Neural progenitor cell (in vitro differentiated cells): ENCODE data around the gene IRAK1. TPM values are rescaled to one million over a fixed set of nuclear protein-coding genes. Genes with fewer than 3 reads are reported as not detected.

Experiments used
- DNase-seq: peaks from one replicate; pipeline ENCODE4 v3.0.0-alpha.2; 2016; ENCODE audit warnings: low spot score
- H2AFZ ChIP-seq: fragments of 200-600 bp; sonication (generic); replicated peaks from 2 replicates; pipeline ENCODE4 v1.6.1; 2016; ENCODE audit warnings: antibody characterized with exemption
- H3F3A ChIP-seq: fragments of 200-600 bp; sonication (generic); 2 replicates; pipeline ENCODE4 v1.6.1; 2016; ENCODE audit warnings: antibody characterized with exemption, low read depth
- H3K27ac ChIP-seq: fragments of 200-600 bp; sonication (generic); 2 replicates; pipeline ENCODE4 v1.5.1; 2016; ENCODE audit warnings: mild to moderate bottlenecking
- H3K27me3 ChIP-seq: fragments of 200-600 bp; sonication (generic); 2 replicates; pipeline ENCODE4 v1.6.1; 2016; ENCODE audit warnings: mild to moderate bottlenecking, moderate library complexity
- H3K36me3 ChIP-seq: fragments of 200-600 bp; sonication (generic); 2 replicates; pipeline ENCODE4 v1.5.1; 2016
- H3K4me1 ChIP-seq: fragments of 200-600 bp; sonication (generic); 2 replicates; pipeline ENCODE4 v1.6.1; 2016; ENCODE audit warnings: mixed run types
- H3K4me2 ChIP-seq: fragments of 200-600 bp; sonication (generic); 2 replicates; pipeline ENCODE4 v1.6.1; 2016
- H3K4me3 ChIP-seq: fragments of 200-600 bp; sonication (generic); 2 replicates; pipeline ENCODE4 v1.5.1; 2016
- H3K79me2 ChIP-seq: fragments of 200-600 bp; sonication (generic); 2 replicates; pipeline ENCODE4 v1.6.1; 2016; ENCODE audit warnings: low read depth
- H3K9ac ChIP-seq: fragments of 200-600 bp; sonication (generic); 2 replicates; pipeline ENCODE4 v1.6.1; 2016
- H3K9me3 ChIP-seq: fragments of 200-600 bp; sonication (generic); 2 replicates; pipeline ENCODE4 v1.5.1; 2016; ENCODE audit warnings: low read depth
- H4K20me1 ChIP-seq: fragments of 200-600 bp; sonication (generic); 2 replicates; pipeline ENCODE4 v1.6.1; 2016; ENCODE audit warnings: low read depth
- H3K27ac Mint-ChIP-seq: 3 replicates; pipeline ENCODE4 v1.8.0; 2021; ENCODE audit warnings: mixed read lengths
- H3K27me3 Mint-ChIP-seq: 2 replicates; pipeline ENCODE4 v1.8.0; 2022; ENCODE audit warnings: low read depth, mild to moderate bottlenecking, inconsistent platforms, moderate library complexity, mixed read lengths; ENCODE audit not compliant: insufficient read depth
- H3K36me3 Mint-ChIP-seq: 3 replicates; pipeline ENCODE4 v1.8.0; 2021; ENCODE audit warnings: mixed read lengths
- H3K4me1 Mint-ChIP-seq: 3 replicates; pipeline ENCODE4 v1.8.0; 2021; ENCODE audit warnings: mixed read lengths
- H3K4me3 Mint-ChIP-seq: 3 replicates; pipeline ENCODE4 v1.8.0; 2021; ENCODE audit warnings: mild to moderate bottlenecking, moderate library complexity, mixed read lengths
- H3K9me3 Mint-ChIP-seq: 3 replicates; pipeline ENCODE4 v1.8.0; 2020; ENCODE audit warnings: mixed read lengths
- CTCF ChIP-seq: fragments of 200-600 bp; sonication (generic); IDR thresholded peaks from 2 replicates; pipeline ENCODE4 v1.5.1; 2017; ENCODE audit warnings: antibody characterized with exemption, mild to moderate bottlenecking
- EZH2 ChIP-seq: fragments of 200-600 bp; sonication (generic); IDR thresholded peaks from 2 replicates; pipeline ENCODE4 v1.6.1; 2017; ENCODE audit warnings: antibody characterized with exemption, mild to moderate bottlenecking, moderate library complexity
- EZH2phosphoT487 ChIP-seq: fragments of 200-600 bp; sonication (generic); IDR thresholded peaks from 2 replicates; pipeline ENCODE4 v1.6.1; 2017; ENCODE audit warnings: antibody characterized with exemption
- total RNA-seq: library from RNA; depleted of rRNA; stranded (reverse); fragments of >200 nt; gene quantifications from 2 replicates; pipeline ENCODE4 v1.2.3, GENCODE V29; 2015; ENCODE audit warnings: low replicate concordance

Gene IRAK1
- total RNA-seq, 1 donor from 2014 or later: 6.8 TPM

DNA sequence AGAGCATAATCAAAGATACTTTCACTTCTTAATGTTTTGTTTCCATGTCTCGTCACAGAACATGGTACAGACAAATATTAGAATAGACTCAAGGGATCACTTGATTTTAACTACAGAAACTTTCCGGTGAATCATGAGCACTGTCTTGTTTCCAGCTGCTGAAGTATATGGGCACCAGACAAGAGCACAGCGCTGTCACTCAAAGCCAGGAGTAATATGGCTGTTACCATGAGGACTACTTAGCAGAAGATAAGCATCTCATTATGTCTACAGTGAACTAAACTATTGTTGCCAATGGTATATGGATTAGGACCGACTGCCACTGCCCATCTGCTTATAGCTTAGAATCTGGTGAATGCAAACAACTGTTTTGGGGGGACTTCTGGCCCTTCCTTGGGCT is 43.5 kb upstream of the IRAK1 start:
- peaks cover 75% of the 10 kb centered on the region for H4K20me1 ChIP-seq
- no peak overlapping the region for H3K4me3 ChIP-seq
- no peak overlapping the region for H2AFZ ChIP-seq
- H3K36me3 ChIP-seq: no peaks in the 10 kb centered on the region
- H3F3A ChIP-seq: no peaks in the 10 kb centered on the region
- no peak overlapping the region for H3K4me3 Mint-ChIP-seq
- H3K27ac ChIP-seq: no peak overlapping the region
- peaks cover 4% of the 10 kb centered on the region for H3K36me3 Mint-ChIP-seq
- peaks cover 2% of the 10 kb centered on the region for H3K27me3 Mint-ChIP-seq
- no peak overlapping the region for H3K4me2 ChIP-seq
- peaks cover 92% of the 10 kb centered on the region for H3K79me2 ChIP-seq
- H3K27me3 ChIP-seq: no peaks in the 10 kb centered on the region
- DNase-seq: no peak
- H3K9me3 ChIP-seq: no peaks in the 10 kb centered on the region
- peaks cover 17% of the 10 kb centered on the region for H3K9me3 Mint-ChIP-seq
- TF ChIP-seq CTCF: no peak
- TF ChIP-seq EZH2phosphoT487: no peak
- TF ChIP-seq EZH2: no peak
- H3K4me1 Mint-ChIP-seq: peaks cover 15% of the 10 kb centered on the region
- H3K4me1 ChIP-seq: no peaks in the 10 kb centered on the region
- H3K9ac ChIP-seq: no peak overlapping the region
- H3K27ac Mint-ChIP-seq: no peak overlapping the region

- no peak overlapping the region for H3K9ac ChIP-seq
- no peak overlapping the region for H3K4me3 Mint-ChIP-seq
- H3K4me2 ChIP-seq: no peak overlapping the region
- peaks cover 75% of the 10 kb centered on the region for H4K20me1 ChIP-seq
- H3K27ac Mint-ChIP-seq: no peak overlapping the region
- no peaks in the 10 kb centered on the region for H3K9me3 ChIP-seq
- H3K4me1 ChIP-seq: no peaks in the 10 kb centered on the region
- no peak overlapping the region for H2AFZ ChIP-seq
- H3K4me3 ChIP-seq: no peak overlapping the region
- no peak overlapping the region for H3K27ac ChIP-seq
- H3K27me3 ChIP-seq: no peaks in the 10 kb centered on the region
- TF ChIP-seq CTCF: no peak
- TF ChIP-seq EZH2phosphoT487: no peak
- TF ChIP-seq EZH2: no peak
- H3K4me1 Mint-ChIP-seq: peaks cover 15% of the 10 kb centered on the region
- DNase-seq: no peak
- peaks cover 2% of the 10 kb centered on the region for H3K27me3 Mint-ChIP-seq
- peaks cover 87% of the 10 kb centered on the region for H3K79me2 ChIP-seq
- no peaks in the 10 kb centered on the region for H3K36me3 ChIP-seq
- H3K9me3 Mint-ChIP-seq: peaks cover 17% of the 10 kb centered on the region
- H3K36me3 Mint-ChIP-seq: peaks cover under 1% of the 10 kb centered on the region
- H3F3A ChIP-seq: no peaks in the 10 kb centered on the region
Observed at GRCh38 chrX:154061801-154062200, 42.1 kb upstream of the IRAK1 start.

- Histone ChIP-seq H3K4me2 (no peak overlapping the region), H3K79me2 (peaks cover 89% of the 10 kb centered on the region), H3K27me3 (no peaks in the 10 kb centered on the region), H3K4me3 (no peak overlapping the region), H2AFZ (no peak overlapping the region), H3F3A (no peaks in the 10 kb centered on the region), H3K9ac (no peak overlapping the region), H3K9me3 (no peaks in the 10 kb centered on the region), H4K20me1 (peaks cover 61% of the 10 kb centered on the region), H3K36me3 (no peaks in the 10 kb centered on the region), H3K4me1 (no peaks in the 10 kb centered on the region), H3K27ac (no peak overlapping the region)
- DNase-seq: no peak
- Mint-ChIP-seq H3K9me3 (peaks cover 15% of the 10 kb centered on the region), H3K27me3 (peaks cover 2% of the 10 kb centered on the region), H3K27ac (no peak overlapping the region), H3K4me3 (no peak overlapping the region), H3K4me1 (peaks cover 15% of the 10 kb centered on the region), H3K36me3 (peaks cover 2% of the 10 kb centered on the region)
- no peak for TF ChIP-seq EZH2
- TF ChIP-seq EZH2phosphoT487: no peak
- no peak for TF ChIP-seq CTCF
Observed at GRCh38 chrX:154059729-154060245, 40.1 kb upstream of the IRAK1 start.
